CD4-positive, alpha-beta T cell treated with Interleukin-17A for 1 hour (primary cell): ENCODE data around the gene TXLNG.

ENCODE experiments used
- DNase-seq: peaks from one replicate; pipeline ENCODE4 v3.0.0-alpha.2; 2020

Gene TXLNG

DNA sequence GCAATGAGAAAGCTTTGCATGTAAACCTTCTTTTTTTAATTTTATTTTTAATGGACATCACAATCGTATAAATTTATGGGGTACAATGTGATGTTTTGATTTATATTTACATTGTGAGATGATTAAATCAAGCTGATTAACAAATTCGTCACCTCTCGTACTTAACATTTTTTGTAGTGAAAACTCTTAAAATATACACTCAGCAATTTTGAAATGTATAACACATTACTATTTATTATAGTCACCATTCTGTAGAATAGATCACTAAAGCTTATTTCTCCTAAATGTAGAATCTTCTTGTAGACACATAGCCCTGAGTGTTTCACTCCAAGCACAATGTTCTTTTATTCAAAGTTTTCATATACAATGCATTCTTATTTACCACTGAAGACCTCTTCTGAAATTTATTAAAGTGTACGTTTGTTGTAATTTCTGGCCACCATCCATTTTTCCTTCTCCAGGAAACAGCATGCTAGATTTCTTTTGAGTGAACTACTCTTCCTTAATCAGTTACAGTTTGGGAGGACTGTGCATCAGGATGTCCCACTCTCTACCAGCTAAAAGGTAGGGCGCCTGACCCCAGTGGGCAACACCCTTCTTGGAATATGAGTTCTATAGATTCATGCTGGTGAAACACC is 88.3 kb downstream of the TXLNG start:
- no peak for DNase-seq

DNA sequence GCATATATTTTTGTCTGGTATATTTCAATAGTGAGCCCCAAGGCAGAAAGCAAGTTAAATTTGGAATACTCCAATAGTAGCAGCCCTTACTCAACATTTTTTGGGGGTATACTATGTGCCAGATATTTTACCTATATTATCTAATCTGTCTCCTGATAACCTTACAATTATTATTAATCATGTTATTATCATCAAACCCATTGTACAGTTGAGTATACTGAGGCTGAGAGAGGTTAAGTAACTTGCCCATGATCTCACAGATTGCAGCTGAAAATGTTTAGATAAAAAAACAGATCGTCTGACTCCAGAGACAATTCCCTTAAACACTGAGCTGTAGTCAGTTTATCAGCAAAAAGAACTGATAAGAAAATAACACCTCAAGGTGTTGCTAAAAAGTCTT is 90.4 kb downstream of the TXLNG start:
- no peak for DNase-seq

DNA sequence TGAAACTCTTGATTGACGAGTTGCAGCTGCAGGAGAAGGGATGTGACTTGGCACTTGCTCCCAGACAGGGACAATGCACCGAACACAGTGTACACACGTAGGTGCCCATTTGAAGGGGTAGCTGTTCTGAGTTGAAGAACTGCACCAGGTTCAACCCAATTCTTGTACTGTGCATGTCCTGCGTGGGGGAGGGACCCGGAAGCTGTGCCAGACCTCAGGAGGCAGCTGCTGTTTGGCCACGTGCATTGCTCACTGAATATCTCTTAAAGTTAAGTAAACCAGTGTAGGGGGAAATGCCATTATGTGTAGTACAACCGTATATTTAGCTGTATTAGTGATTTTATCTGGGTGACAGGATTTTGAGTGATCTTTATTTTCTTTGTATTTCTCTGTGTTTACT is 95.9 kb downstream of the TXLNG start:
- DNase-seq = peak; percentile 7

DNA sequence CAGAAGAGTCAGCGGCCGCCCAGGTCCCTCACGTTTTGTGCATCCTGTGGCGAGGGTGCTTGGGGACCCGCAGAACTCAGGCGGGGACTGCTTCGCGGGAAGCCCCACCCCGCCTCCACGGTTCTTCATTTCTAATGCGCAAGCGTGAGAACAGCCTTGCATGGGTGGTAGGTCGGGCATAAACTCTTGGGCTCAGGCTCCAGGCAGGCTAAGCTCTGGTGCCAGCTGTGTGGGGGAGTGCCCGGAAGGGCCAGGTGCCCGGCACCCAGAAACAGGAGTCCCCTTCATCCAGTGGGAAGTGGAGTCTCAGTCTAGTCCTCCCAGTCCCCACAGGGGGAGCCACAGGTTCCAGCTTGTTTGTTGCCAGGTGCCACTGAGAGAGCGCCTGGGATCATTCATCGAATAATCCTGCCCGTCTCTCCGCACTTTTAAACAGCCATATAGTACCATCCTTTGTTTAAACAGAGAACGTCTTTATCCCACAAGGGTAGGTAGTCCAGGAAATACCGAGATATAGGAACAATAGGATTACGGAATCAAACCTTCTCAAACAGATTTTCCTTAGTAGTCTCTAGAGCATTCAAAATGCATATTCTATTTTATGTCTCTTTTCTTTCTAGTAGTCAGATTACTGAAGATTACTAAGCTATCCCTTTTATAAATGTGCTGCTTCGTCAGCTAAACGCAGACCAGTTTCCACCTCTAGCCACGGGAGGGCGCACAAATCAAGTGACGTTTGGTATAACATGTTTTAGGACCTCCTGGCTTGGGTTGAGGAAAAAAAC is 96.6 kb downstream of the TXLNG start:
- peak; percentile 71 for DNase-seq

DNA sequence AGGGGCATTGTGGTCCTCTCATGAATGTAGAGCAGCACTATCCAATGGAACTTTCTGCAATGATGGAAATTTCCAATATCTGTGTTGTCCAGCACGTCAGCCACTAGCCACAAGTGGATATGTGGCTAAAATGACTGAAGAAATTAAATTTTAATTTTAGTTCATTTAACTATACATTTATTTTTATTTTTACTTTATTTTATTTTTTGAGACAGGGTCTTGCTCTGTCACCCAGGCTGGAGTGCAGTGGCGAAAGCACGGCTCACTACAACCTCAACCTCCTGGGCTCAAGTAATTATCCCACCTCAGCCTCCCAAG is 97.2 kb downstream of the TXLNG start:
- no peak for DNase-seq

DNA sequence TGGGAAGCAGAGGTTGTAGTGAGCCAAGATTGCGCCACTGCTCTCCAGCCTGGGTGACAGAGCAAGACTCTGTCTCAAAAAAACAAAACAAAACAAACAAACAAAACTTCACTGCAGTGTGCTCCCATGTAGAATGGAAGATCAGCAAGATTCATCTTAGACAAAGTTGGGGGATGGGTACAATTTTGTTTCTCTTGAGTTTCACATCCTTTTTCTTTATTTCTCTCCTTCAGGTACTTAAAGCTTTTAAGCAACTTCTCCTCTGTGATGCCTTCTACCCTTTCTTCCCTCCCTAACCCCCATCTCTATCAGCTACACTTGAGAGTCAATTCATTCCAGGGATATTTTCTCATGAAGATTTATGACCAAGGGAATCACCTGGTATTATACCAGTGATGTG is 99.4 kb downstream of the TXLNG start:
- DNase-seq = no peak

DNA sequence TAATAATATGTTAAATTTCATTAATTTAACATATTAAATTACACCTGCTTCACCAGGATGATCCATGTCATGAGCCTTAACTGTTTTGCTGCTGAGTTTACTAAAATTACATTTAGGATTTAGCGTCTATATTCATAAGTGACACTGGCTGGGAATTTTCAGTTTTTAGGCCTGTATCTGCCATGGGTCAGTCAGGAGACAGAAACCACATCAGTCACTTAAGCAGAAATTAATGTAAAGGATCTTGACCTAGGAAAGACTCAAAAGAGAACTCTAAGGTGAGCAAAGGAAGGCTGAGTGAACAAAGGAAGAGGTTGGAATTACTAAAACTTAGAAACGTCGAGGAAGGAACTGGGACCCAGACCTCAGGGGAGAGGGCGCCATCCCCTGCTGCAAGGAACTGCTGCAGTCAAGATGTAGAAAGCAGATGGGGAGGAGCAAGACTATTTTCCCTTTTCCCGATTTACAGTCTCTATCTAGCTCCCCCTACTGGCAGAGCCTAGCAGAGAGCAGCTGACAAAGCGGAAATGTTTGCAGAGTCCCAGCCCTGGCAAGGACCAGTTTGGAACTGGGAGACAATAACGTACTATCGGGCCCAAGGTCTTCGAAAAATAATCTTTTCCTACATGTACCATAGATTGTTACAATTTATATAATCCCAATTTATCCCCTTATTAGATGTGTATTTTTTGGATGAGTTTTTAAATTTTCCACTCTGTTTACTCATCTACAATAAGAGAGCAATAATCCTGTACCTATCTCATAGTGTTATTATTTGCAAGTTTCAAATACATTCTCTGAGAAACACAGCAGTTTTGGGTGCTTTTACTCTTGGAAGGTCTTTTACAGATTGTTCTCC is 106.5 kb downstream of the TXLNG start:
- peak; percentile 69 for DNase-seq
